ENCODE data around the gene SLC22A23.

DNA sequence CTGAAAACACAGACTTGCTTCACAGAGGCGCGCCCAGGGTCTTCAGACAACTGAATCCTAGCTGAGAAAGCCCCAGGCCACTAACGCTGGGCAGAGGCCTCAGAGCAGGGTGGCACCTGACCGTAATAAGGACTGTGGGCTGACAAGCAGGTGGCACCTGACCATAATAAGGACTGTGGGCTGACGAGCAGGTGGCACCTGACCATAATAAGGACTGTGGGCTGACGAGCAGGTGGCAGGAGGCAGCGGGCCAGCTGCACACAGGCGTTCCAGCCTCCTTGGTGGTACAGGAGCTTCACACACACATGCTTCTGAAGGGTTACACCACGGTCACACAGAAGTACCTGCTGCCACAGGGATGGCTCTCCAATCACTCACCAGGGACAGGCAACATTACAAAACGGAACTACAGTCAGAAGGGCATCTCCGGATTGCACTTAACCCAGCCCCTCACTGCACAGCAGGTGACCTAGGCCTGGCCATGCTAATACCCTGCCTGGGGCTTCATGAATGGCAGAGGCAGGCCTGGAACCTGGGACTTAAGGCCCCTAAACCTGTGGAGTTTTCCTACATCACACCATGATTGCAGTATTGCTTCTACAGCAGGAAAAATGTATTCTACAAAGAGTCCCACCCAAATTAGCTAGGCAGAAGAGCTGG, 147.3 kb downstream of the SLC22A23 start:
- TF ChIP-seq, protein P1, sequence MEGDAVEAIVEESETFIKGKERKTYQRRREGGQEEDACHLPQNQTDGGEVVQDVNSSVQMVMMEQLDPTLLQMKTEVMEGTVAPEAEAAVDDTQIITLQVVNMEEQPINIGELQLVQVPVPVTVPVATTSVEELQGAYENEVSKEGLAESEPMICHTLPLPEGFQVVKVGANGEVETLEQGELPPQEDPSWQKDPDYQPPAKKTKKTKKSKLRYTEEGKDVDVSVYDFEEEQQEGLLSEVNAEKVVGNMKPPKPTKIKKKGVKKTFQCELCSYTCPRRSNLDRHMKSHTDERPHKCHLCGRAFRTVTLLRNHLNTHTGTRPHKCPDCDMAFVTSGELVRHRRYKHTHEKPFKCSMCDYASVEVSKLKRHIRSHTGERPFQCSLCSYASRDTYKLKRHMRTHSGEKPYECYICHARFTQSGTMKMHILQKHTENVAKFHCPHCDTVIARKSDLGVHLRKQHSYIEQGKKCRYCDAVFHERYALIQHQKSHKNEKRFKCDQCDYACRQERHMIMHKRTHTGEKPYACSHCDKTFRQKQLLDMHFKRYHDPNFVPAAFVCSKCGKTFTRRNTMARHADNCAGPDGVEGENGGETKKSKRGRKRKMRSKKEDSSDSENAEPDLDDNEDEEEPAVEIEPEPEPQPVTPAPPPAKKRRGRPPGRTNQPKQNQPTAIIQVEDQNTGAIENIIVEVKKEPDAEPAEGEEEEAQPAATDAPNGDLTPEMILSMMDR (IDR thresholded peaks at IDR 0.05): no peak
- no peak for TF ChIP-seq ZFX (IDR thresholded peaks at IDR 0.05; ENCODE audit: borderline replicate concordance)

Data from 22Rv1 (cell line).